Stimulated activated CD4-positive, alpha-beta T cell treated with anti-CD3 and anti-CD28 coated beads, Interleukin-12 subunit alpha, Interleukin-12 subunit beta, amount 100 ng/mL, for 24 hours (primary cell): ENCODE data around the gene GNG7.

ENCODE experiments used
- DNase-seq, 2 experiments: peaks; one replicate each; pipeline ENCODE4 v3.0.0-alpha.2; 2020; ENCODE audit warnings: low read depth in 2 of 2

GNG7 gene

GRCh38 chr19:2702170-2703076, at the start of gene GNG7:
TSS of gene GNG7 (minus strand) at chr19:2702694. CDS start at chr19:2520688, 182,006 bp downstream.
- DNase-seq = peak; percentile 90 to 96

- no peak for DNase-seq
These were observed 48.9 kb upstream of the GNG7 start for GRCh38 chr19:2751438-2751830.

GRCh38 chr19:2750808-2751437, 48.4 kb upstream of the GNG7 start:
- DNase-seq = no peak

- no peak for DNase-seq
These were observed 44.9 kb upstream of the GNG7 start for GRCh38 chr19:2747349-2747748.

- DNase-seq = no peak
These were observed 41.6 kb upstream of the GNG7 start for GRCh38 chr19:2744113-2744512.

GRCh38 chr19:2743099-2743498, 40.6 kb upstream of the GNG7 start:
- no peak for DNase-seq

GRCh38 chr19:2740314-2740656, 37.8 kb upstream of the GNG7 start:
- no peak for DNase-seq

GRCh38 chr19:2739602-2740313, 37.3 kb upstream of the GNG7 start, which contains the start of gene SLC39A3:
TSS of gene SLC39A3 (minus strand) at chr19:2740017. CDS start at chr19:2737257, 2,760 bp downstream.
- DNase-seq = peak; percentile 97 to 100

- DNase-seq = no peak
These were observed 34.2 kb upstream of the GNG7 start for GRCh38 chr19:2736550-2737190.

- DNase-seq = no peak
These were observed 32.9 kb upstream of the GNG7 start for GRCh38 chr19:2735374-2735773.

- DNase-seq = no peak
These were observed 32.2 kb upstream of the GNG7 start for GRCh38 chr19:2734589-2735288.

- no peak for DNase-seq
These were observed 31.6 kb upstream of the GNG7 start for GRCh38 chr19:2733930-2734588.

GRCh38 chr19:2732883-2733282, 30.4 kb upstream of the GNG7 start:
- no peak for DNase-seq

- no peak for DNase-seq
These were observed 29.7 kb upstream of the GNG7 start for GRCh38 chr19:2732157-2732725.

- no peak for DNase-seq
These were observed 28.9 kb upstream of the GNG7 start for GRCh38 chr19:2731181-2731995.

GRCh38 chr19:2729943-2730818, 27.7 kb upstream of the GNG7 start:
- no peak for DNase-seq

GRCh38 chr19:2728783-2729387, 26.4 kb upstream of the GNG7 start:
- no peak for DNase-seq

- no peak for DNase-seq
These were observed 25.1 kb upstream of the GNG7 start for GRCh38 chr19:2727640-2727944.
